Parathyroid adenoma (tissue), 2 donors: ENCODE measurements around the gene COLEC12.

Experiments used
- H2AFZ ChIP-seq: fragments of 300-600 bp; sonication (generic); one replicate; pipeline ENCODE4 v1.7.0; 2017; ENCODE audit warnings: antibody characterized with exemption, mild to moderate bottlenecking
- H3K27ac ChIP-seq: fragments of 300-600 bp; sonication (generic); one replicate; pipeline ENCODE4 v1.7.0; 2017
- H3K27me3 ChIP-seq: fragments of 300-600 bp; sonication (generic); one replicate; pipeline ENCODE4 v1.7.0; 2017; ENCODE audit warnings: low read length; ENCODE audit not compliant: control insufficient read depth, insufficient read depth
- H3K36me3 ChIP-seq: fragments of 300-600 bp; sonication (generic); one replicate; pipeline ENCODE4 v1.7.0; 2017; ENCODE audit warnings: low read length; ENCODE audit not compliant: control insufficient read depth, insufficient read depth
- H3K4me1 ChIP-seq: fragments of 300-600 bp; sonication (generic); one replicate; pipeline ENCODE4 v1.7.0; 2017; ENCODE audit warnings: control low read depth
- H3K4me2 ChIP-seq: fragments of 300-600 bp; sonication (generic); one replicate; pipeline ENCODE4 v1.7.0; 2017; ENCODE audit warnings: low read length
- H3K4me3 ChIP-seq: fragments of 300-600 bp; sonication (generic); one replicate; pipeline ENCODE4 v1.7.0; 2017; ENCODE audit warnings: low read depth, low read length
- H3K79me2 ChIP-seq: fragments of 300-600 bp; sonication (generic); one replicate; pipeline ENCODE4 v1.7.0; 2017; ENCODE audit warnings: control low read depth
- H3K9ac ChIP-seq: fragments of 300-600 bp; sonication (generic); one replicate; pipeline ENCODE4 v1.7.0; 2017; ENCODE audit warnings: mild to moderate bottlenecking
- H3K9me3 ChIP-seq: fragments of 300-600 bp; sonication (generic); one replicate; pipeline ENCODE4 v1.7.0; 2017; ENCODE audit warnings: low read length; ENCODE audit not compliant: control insufficient read depth
- CTCF ChIP-seq: fragments of 300-600 bp; sonication (generic); IDR thresholded peaks from one replicate; pipeline ENCODE4 v1.7.0; 2017; ENCODE audit warnings: antibody characterized with exemption, mild to moderate bottlenecking
- donor health status: primary hyperparathyroidism.

Gene COLEC12

GRCh38 chr18:400456-400855 is 100.0 kb downstream of the COLEC12 start:
- H3K9me3 ChIP-seq = no peaks in the 10 kb centered on the region
- no peak overlapping the region for H3K27ac ChIP-seq
- no peak overlapping the region for H3K9ac ChIP-seq
- no peaks in the 10 kb centered on the region for H3K36me3 ChIP-seq
- H3K4me1 ChIP-seq = no peaks in the 10 kb centered on the region
- no peak for TF ChIP-seq CTCF
- H3K27me3 ChIP-seq = no peaks in the 10 kb centered on the region
- H2AFZ ChIP-seq = no peak overlapping the region
- no peak overlapping the region for H3K4me3 ChIP-seq
- H3K79me2 ChIP-seq = no peaks in the 10 kb centered on the region
- H3K4me2 ChIP-seq = no peak overlapping the region

- H3K4me1 ChIP-seq = no peaks in the 10 kb centered on the region
- H3K9me3 ChIP-seq = no peaks in the 10 kb centered on the region
- H3K9ac ChIP-seq = no peak overlapping the region
- H3K4me3 ChIP-seq = no peak overlapping the region
- TF ChIP-seq CTCF = no peak
- no peak overlapping the region for H2AFZ ChIP-seq
- H3K4me2 ChIP-seq = no peak overlapping the region
- no peak overlapping the region for H3K27ac ChIP-seq
- no peaks in the 10 kb centered on the region for H3K27me3 ChIP-seq
- H3K36me3 ChIP-seq = no peaks in the 10 kb centered on the region
- no peaks in the 10 kb centered on the region for H3K79me2 ChIP-seq
These were observed 100.8 kb downstream of the COLEC12 start for GRCh38 chr18:399631-400135.

- Histone ChIP-seq H3K4me1 (no peaks in the 10 kb centered on the region), H3K4me2 (no peak overlapping the region), H3K79me2 (no peaks in the 10 kb centered on the region), H3K9me3 (no peaks in the 10 kb centered on the region), H3K4me3 (no peak overlapping the region), H3K9ac (no peak overlapping the region), H3K27me3 (no peaks in the 10 kb centered on the region), H3K36me3 (no peaks in the 10 kb centered on the region), H3K27ac (no peak overlapping the region), H2AFZ (no peak overlapping the region)
- TF ChIP-seq CTCF = no peak
These were observed 101.4 kb downstream of the COLEC12 start for GRCh38 chr18:398935-399630.

GRCh38 chr18:396556-396955 is 103.9 kb downstream of the COLEC12 start:
- TF ChIP-seq CTCF = no peak
- Histone ChIP-seq H3K36me3 (no peaks in the 10 kb centered on the region), H3K4me3 (no peak overlapping the region), H3K9me3 (no peaks in the 10 kb centered on the region), H3K4me2 (no peak overlapping the region), H3K27me3 (no peaks in the 10 kb centered on the region), H3K9ac (no peak overlapping the region), H3K27ac (no peak overlapping the region), H3K4me1 (no peaks in the 10 kb centered on the region), H2AFZ (no peak overlapping the region), H3K79me2 (no peaks in the 10 kb centered on the region)

- no peak overlapping the region for H3K4me3 ChIP-seq
- H3K9me3 ChIP-seq = no peaks in the 10 kb centered on the region
- no peaks in the 10 kb centered on the region for H3K27me3 ChIP-seq
- no peak overlapping the region for H3K4me2 ChIP-seq
- H3K27ac ChIP-seq = no peak overlapping the region
- H3K4me1 ChIP-seq = no peaks in the 10 kb centered on the region
- H3K36me3 ChIP-seq = no peaks in the 10 kb centered on the region
- H3K9ac ChIP-seq = no peak overlapping the region
- no peak overlapping the region for H2AFZ ChIP-seq
- TF ChIP-seq CTCF = no peak
- no peaks in the 10 kb centered on the region for H3K79me2 ChIP-seq
These were observed 104.3 kb downstream of the COLEC12 start for GRCh38 chr18:396251-396555.
